GM18511 (cell line): ENCODE results near the gene EIF2D.
A peak's percentile ranks its signal among the peaks of the same experiment; 100 is the strongest.
"Not testable (repeated sequence)": the region's sequence is repeated elsewhere in the genome, so short reads cannot be mapped to it uniquely, and the experiment has no call there.

Source experiments
- ATAC-seq: cut with Tn5 transposase; IDR thresholded peaks from one replicate; pipeline ENCODE4 v1.9.1; 2021; ENCODE audit warnings: mild to moderate bottlenecking, moderate library complexity; ENCODE audit not compliant: unreplicated experiment

EIF2D gene

GRCh38 chr1:206588492-206588891, 23.8 kb downstream of the EIF2D start:
- ATAC-seq: no peak

DNA sequence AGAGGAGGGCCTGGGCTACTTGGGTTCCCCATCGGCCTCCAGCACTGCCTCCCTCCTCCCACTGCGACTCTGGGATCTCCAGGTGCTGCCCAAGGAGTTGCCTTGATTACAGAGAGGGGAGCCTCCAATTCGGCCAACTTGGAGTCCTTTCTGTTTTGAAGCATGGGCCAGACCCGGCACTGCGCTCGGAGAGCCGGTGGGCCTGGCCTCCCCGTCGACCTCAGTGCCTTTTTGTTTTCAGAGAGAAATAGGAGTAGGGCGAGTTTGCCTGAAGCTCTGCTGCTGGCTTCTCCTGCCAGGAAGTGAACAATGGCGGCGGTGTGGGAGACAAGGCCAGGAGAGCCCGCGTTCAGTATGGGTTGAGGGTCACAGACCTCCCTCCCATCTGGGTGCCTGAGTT, 24.4 kb downstream of the EIF2D start:
- no peak for ATAC-seq

- no peak for ATAC-seq
Observed at GRCh38 chr1:206586501-206587445, 25.5 kb downstream of the EIF2D start.

- no peak for ATAC-seq
Observed at GRCh38 chr1:206584683-206585082, 27.6 kb downstream of the EIF2D start.

GRCh38 chr1:206583707-206584648, 28.3 kb downstream of the EIF2D start:
- no peak for ATAC-seq

GRCh38 chr1:206582971-206583706, 29.1 kb downstream of the EIF2D start:
- ATAC-seq: no peak

DNA sequence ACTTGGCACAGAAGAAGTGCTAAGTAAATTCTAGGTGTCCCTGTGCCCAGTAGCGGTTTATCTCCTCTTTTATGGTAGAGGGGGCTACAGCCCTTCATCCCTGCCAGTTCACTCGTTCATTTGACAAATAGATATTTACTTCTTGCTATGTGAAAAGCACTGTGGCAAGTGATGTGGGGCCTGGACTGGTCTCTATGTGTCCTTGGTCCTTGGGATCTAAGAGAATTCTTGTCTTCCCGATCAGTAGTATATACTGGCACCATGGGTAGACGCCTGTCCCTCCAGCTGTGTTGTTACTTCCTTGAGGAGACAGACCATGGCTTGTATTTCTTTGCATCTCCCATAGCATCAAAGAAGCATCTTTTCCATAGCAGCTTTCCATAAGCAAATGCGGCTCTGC, 29.7 kb downstream of the EIF2D start:
- ATAC-seq: no peak

- no peak for ATAC-seq
Observed at GRCh38 chr1:206581571-206581981, 30.7 kb downstream of the EIF2D start.

DNA sequence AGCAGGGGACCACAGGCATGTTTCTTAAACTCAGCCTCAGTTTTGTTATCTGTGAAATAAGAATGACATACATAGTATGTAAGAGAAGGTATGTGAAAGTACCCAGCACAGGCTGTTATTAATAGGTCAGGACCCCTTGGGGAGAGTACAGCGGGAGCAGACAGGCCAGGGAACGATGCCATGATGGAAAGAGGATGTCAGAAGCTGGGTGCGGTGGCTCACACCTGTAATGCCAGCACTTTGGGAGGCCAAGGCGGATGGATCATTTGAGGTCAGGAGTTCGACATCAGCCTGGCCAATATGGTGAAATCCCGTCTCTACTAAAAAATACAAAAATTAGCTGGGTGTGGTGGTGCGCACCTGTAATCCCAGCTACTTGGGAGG, 31.2 kb downstream of the EIF2D start:
- not testable (repeated sequence) for ATAC-seq

- no peak for ATAC-seq
Observed at GRCh38 chr1:206580438-206581113, 31.7 kb downstream of the EIF2D start.

GRCh38 chr1:206579747-206580437, 32.4 kb downstream of the EIF2D start:
- ATAC-seq: peak; percentile 87

GRCh38 chr1:206578978-206579374, 33.3 kb downstream of the EIF2D start:
- ATAC-seq: no peak

GRCh38 chr1:206578068-206578977, 33.9 kb downstream of the EIF2D start:
- ATAC-seq: no peak

DNA sequence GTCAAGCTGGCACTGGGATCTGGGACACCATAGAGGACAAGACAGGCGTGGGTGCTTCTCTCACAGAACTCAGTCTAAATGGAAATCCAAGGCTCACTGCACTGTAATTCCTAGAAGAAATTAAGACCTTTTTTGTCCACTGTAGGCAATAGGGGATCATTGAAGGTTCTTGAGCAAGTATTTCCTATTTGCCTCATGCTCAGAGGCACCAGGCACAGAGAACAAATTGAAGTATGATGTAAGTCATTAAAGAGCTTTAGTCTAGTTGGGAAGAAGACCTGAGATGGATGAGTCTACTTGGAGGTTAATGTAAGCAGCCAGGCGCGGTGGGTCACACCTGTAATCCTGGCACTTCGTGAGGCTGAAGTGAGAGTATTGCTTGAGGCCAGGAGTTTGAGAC, 34.6 kb downstream of the EIF2D start:
- no peak for ATAC-seq

GRCh38 chr1:206575894-206576737, 36.1 kb downstream of the EIF2D start:
- no peak for ATAC-seq

DNA sequence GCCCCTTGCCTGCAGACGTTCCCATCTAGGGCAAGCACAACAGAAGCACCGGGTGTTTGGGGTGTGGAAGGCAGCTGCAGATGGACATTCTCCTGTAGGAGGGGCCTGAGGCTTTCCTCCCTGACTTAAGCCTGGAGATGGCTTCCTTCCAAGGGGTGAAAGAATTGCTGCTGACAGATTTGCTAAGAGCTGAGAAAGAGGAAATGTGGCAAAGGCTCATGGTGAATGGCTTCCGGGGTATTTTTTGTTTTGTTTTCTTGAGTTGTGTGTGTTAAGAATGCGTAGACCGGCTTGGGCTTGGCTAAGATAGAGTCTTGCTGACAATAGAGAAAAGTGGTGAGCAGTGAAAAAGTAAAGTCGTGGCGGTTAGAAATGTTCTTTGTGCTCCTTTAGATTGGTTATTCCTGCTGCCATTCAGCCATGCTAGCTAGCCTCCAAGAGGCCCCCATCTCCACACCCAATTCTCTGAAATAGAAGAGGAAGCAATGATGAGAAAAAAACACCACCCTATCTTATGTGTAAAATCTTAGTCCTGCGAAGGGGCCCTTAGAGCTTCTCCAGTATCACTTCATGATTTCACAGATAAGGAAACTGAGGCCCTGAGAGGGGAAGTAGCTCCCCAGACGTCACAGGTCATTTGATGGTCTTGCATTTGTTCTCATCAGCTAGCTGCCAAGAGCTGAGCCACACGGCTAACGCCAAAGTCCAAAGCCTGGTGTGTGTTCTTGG, 36.9 kb downstream of the EIF2D start:
- no peak for ATAC-seq

DNA sequence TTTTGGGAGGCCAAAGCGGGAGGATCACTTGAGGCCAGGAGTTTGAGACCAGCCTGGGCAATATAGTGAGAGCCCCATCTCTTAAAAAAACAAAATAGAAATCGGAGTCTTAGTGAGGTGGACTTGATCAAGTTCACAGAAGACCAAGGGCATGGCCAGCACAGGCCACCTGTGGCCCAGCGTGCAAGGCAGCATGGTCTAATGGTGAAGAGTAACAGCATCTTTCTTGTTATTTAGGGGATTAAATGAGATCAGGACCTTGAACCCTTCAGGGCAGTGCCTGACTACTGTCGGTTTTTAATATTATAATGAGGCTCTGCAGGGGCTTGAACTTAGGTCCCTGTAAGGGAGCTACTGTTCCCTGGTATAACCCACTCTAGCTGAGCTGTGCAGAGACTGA, 38.5 kb downstream of the EIF2D start:
- ATAC-seq: no peak
